HG03097 (cell line): ENCODE results near the gene ARHGAP26.

ENCODE experiments used
- ATAC-seq: cut with Tn5 transposase; IDR thresholded peaks from one replicate; pipeline ENCODE4 v1.9.1; 2021; ENCODE audit not compliant: unreplicated experiment, low FRiP score

Gene ARHGAP26

DNA sequence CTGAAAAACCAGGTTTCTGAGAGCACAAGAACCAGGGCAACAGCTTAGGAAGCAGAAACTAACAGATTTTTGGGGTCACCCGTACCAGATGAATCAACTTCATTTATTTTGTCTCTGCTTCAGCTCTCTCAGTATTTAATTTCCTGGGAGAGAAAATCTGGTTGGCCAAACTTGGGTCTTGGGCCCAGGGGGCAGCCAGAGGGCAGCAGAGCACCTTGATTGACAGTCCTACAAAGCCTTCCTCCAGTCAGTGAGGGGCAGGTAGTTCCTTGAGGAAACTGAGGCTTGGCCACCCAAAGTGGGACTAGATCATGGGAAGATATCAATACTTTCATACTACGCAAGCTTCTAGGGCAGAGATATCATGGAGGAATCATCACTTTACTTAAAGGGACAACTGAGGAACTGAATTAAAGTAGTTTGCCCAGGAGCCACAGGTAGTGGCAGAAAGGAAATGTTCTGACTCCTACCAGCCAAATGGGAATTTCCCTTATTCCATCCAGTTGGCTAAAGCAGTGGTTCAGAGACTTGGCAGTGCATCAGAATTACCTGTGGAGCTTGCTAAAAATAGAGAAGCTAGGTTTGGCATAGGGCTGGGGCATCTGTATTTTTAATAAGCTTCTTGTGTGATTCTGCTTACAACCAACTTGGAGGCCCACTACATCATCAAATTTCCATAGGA lies 21.5 kb upstream of the ARHGAP26 start:
- peak; percentile 60 for ATAC-seq

- no peak for ATAC-seq
Observed at GRCh38 chr5:142749321-142749720, 20.9 kb upstream of the ARHGAP26 start.

DNA sequence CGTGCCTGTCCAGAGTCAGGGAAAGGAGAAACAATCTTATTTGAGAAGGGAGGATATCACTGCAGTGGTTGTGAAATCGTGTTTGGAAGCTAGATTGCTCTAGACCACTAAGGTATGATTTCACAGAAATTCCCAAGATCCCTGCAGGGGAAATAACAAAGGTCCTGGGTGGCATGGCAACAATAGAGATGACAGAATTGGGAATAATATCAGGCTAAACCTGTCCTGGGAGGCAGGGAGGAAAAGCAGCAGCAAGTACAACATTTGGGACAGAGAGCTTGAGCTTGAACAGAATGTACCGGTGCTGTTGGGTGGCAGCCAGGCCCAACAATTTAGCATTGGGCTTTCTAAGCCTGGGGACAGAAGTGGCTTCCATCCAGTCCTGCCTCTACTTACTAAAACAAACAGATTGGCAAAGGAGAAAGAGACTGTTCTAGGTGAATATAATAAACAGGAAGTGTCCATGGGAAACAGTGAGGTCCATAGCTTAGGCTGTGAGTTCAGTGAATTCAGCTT lies 17.0 kb upstream of the ARHGAP26 start:
- no peak for ATAC-seq

DNA sequence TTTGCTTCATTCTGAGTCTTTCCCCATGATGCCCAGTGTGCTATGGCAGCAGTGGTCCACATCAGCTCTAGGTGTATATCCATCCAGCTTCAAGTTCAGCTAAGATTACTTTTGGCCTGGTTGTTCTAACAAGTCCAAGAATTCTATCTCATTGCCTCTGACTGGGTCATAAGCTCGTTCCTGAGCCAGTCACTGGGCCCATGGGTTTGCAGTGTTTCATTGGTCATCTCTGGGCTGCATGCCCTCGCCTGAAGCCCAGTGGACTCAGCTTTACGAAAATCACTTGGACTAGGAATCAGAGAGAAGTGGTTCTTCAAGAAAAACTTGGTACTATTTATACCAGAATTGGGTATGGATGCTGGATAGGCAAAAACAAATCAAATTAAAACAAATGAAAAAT lies 16.1 kb upstream of the ARHGAP26 start:
- no peak for ATAC-seq

GRCh38 chr5:142756576-142756975 lies 13.6 kb upstream of the ARHGAP26 start:
- ATAC-seq: no peak

GRCh38 chr5:142757564-142757963 lies 12.6 kb upstream of the ARHGAP26 start:
- no peak for ATAC-seq

DNA sequence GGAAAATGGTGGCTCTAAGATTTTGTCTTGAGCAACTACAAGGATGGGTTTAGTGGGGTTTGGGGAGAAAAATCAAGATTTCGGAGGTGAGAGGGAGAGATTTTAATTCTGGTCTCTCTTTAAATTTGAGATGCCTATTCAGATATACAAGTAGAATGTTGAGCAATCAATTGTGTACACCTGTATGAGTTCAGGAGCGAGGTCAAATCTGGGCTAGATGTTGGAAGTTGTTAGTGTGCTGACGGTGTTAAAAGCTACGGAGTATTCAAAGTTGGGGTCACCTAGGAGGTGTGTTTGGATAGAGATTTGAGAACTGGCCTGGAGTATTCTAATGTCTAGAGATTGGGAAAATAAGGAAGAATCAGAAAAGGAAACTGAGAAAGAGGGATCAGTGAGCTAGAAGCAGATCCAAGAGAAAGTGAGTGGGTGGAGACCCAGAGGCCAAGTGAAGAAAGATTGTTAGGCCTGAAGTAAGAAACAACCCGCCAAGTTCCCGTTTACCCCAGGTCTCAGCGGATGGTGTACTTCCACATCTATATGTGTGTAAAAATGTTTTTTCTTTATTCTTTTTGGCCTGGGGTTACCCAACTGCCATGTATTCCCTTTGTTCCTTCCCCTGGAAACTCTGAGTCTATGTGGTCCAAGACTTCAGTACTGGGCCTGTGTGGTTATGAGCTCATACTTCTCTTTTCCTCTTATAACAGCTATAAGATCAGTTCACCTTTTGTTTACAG lies 11.9 kb upstream of the ARHGAP26 start:
- ATAC-seq: no peak

DNA sequence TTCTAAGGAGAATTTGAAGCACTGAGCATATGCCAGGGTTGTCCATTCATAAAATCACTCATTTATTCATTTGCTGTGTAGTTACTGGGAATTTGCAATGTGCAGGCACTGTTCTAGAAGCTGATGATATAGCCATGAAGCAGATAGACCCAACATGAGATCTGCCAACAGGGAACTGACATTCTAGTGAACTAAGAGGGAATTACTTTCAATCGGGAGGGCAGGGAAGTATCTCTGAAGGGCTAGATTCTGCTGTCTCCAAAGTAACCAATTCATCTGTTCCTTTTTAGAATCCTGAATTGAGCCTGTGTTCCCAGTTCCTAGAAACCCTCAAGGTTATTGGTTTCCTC lies 11.4 kb upstream of the ARHGAP26 start:
- no peak for ATAC-seq

DNA sequence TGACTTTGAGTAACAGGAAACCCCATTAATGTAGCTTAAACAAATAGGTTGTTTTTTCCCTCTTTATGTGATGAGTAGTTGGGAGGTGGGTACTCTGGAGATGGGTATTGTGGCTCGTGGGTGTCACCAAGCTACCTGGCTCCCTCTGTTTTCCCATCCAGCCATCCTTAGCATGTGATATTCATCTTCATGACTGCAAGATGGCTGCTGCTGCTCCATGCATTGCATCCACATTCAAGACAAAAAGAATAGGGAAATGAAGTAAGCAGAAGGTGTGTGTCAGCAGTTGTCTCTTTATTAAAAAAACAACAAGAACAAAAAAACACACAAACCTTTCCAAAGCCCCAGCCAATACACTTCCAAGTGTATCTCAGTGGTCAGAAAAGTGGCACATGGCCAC lies 6.5 kb upstream of the ARHGAP26 start:
- no peak for ATAC-seq

DNA sequence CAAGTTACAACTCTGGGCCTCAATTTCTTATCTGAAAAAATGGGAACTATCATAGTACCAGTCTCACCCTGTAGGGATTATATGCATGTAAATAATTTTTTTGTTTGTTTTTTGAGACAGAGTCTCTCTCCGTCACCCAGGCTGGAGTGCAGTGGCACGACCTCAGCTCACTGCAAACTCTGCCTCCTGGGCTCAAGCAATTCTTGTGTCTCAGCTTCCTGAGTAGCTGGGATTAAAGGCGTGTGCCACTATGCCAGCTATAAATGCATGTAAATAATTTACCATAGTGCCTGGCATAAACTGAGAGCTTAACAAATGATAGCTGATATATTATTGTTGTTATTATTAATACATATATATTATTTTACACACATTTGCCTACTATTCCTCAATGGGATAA lies 3.0 kb upstream of the ARHGAP26 start:
- no peak for ATAC-seq

GRCh38 chr5:142767911-142768310 lies 2.3 kb upstream of the ARHGAP26 start:
- ATAC-seq: no peak

DNA sequence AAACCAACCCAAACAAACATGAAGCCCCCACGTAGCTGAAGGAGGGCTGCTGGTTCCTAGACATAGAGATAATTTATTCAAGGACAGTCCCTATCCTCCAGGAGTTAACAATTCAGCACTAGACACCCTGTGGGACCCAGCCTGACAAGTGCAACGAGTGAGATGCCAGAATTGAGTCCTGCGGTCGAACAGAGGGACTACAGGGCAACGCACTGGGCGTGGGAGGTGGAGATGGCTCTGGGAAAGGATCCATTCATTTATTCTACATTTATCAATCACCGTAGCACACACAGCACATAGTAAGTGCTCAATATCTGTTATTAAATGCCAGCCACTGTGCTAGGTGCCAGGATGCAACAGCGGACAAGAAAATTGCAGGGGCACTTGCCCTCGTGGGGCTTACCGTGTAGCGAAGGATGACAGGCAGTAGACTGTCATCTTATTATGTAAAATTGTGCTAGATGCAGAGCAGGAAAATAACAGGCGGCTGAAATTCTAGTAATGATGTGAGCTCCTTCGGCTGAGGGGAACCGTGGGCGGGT lies 855 bp upstream of the ARHGAP26 start:
- no peak for ATAC-seq

- ATAC-seq: peak; percentile 15
Observed at GRCh38 chr5:142770650-142771609, 753 bp downstream of the ARHGAP26 start.

- no peak for ATAC-seq
Observed at GRCh38 chr5:142771666-142772065, 1.5 kb downstream of the ARHGAP26 start.

DNA sequence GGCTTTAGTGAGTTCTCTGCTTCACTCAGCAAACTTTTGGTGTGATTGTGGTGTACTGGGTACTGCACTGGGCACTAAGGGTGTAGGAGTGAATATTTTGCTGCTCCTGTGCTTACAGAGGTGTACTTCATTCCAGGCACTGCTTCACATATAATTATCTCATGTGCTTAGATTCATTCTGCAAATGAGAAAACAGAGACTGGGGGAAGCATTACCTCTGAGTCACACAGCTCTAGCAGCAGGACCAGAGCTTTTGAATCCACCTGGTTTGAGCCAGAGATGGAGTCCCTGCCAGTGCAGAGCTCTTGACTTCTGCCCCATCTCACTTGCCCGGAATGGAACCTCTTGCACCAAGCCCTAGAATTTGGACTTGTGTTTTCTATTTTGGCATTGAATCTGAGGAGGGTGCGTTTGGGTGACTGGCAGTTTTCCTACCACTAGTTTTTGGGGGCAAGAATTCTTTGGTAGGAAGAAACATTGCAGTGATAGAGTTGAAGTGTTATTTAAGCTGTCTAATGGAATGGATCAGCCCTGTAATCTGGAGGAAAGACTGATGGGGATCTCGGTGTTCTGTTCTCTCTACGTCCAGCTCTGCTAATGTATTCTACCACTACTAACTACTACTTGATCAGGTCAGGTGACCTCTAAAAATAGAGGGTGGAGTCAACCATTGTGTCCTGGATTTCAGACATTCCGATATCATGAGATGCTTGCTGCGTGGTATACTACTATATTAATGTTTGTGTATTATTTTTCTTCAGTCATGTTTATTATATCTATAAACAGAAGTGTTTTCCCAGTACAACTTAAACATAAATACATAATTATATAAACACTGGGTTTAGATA lies 2.5 kb downstream of the ARHGAP26 start:
- no peak for ATAC-seq

- ATAC-seq: no peak
Observed at GRCh38 chr5:142777099-142777498, 6.9 kb downstream of the ARHGAP26 start.

GRCh38 chr5:142777850-142778249 lies 7.7 kb downstream of the ARHGAP26 start:
- no peak for ATAC-seq

- no peak for ATAC-seq
Observed at GRCh38 chr5:142779163-142779840, 9.1 kb downstream of the ARHGAP26 start.

DNA sequence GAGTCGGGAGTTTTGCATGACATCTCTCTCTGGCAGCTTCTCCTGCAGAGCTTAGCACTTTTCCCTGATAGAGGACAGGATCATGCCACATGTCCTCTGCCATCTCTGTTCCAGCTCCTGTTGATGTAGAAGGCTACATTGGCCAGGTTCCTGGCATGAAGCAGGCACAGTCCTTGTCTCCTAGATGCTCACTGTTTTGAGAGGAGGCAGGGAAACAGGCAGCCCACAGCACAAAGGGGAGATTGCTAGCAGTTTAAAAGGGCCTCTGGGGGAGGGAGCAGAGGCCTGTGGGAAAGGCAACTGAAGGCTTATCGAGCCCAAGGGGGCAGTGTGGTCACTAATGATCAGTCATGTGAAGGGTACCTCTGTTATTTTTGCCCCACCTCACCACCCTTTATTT lies 10.7 kb downstream of the ARHGAP26 start:
- no peak for ATAC-seq
